RCC 7860 (cell line): ENCODE data around the gene SKAP1.
"Not testable (repeated sequence)": the region's sequence is repeated elsewhere in the genome, so short reads cannot be mapped to it uniquely, and the experiment has no call there.

Experiments
- DNase-seq: peaks from one replicate; pipeline ENCODE4 v3.0.0-alpha.2; 2015; ENCODE audit warnings: low spot score
- FAIRE-seq: peaks from 2 replicates; lab custom pipeline; 2012; peaks lifted over from hg19 to GRCh38; lab: Jason Lieb, UNC

SKAP1 gene

GRCh38 chr17:48228720-48229119 is 201.3 kb downstream of the SKAP1 start:
- DNase-seq, result no peak
- FAIRE-seq, result no peak

- FAIRE-seq (no peak), DNase-seq (no peak)
Measured at GRCh38 chr17:48225725-48226567, 204.1 kb downstream of the SKAP1 start.

GRCh38 chr17:48223945-48224344 is 206.1 kb downstream of the SKAP1 start:
- no peak for DNase-seq
- no peak for FAIRE-seq

- FAIRE-seq (no peak), DNase-seq (no peak)
Measured at GRCh38 chr17:48219617-48220016, 210.4 kb downstream of the SKAP1 start.

GRCh38 chr17:48215583-48216139 is 214.4 kb downstream of the SKAP1 start:
- peak; percentile 63 for DNase-seq
- FAIRE-seq, result no peak

- no peak for FAIRE-seq
- no peak for DNase-seq
Measured at GRCh38 chr17:48213797-48214196, 216.2 kb downstream of the SKAP1 start.

- no peak for DNase-seq
- no peak for FAIRE-seq
Measured at GRCh38 chr17:48211787-48212186, 218.2 kb downstream of the SKAP1 start.

- DNase-seq (no peak), FAIRE-seq (no peak)
Measured at GRCh38 chr17:48211011-48211410, 219.0 kb downstream of the SKAP1 start.

GRCh38 chr17:48209973-48210372 is 220.0 kb downstream of the SKAP1 start:
- FAIRE-seq, result no peak
- no peak for DNase-seq

GRCh38 chr17:48207776-48208544 is 222.1 kb downstream of the SKAP1 start:
- FAIRE-seq (no peak), DNase-seq (no peak)

- not testable (repeated sequence) for DNase-seq, FAIRE-seq
Measured at GRCh38 chr17:48207036-48207435, 223.0 kb downstream of the SKAP1 start.

- DNase-seq, result no peak
- no peak for FAIRE-seq
Measured at GRCh38 chr17:48202959-48203358, 227.1 kb downstream of the SKAP1 start.

- FAIRE-seq (no peak), DNase-seq (no peak)
Measured at GRCh38 chr17:48198950-48199541, 231.0 kb downstream of the SKAP1 start.

- DNase-seq (no peak), FAIRE-seq (no peak)
Measured at GRCh38 chr17:48195910-48196309, 234.1 kb downstream of the SKAP1 start.

- FAIRE-seq (no peak), DNase-seq (no peak)
Measured at GRCh38 chr17:48194097-48194550, 235.9 kb downstream of the SKAP1 start.

GRCh38 chr17:48192321-48192731 is 237.7 kb downstream of the SKAP1 start:
- DNase-seq (no peak), FAIRE-seq (no peak)

GRCh38 chr17:48191362-48191761 is 238.7 kb downstream of the SKAP1 start:
- DNase-seq (no peak), FAIRE-seq (no peak)

GRCh38 chr17:48190871-48191270 is 239.1 kb downstream of the SKAP1 start:
- DNase-seq (no peak), FAIRE-seq (no peak)

GRCh38 chr17:48187872-48188608 is 242.0 kb downstream of the SKAP1 start:
- FAIRE-seq (no peak), DNase-seq (no peak)

GRCh38 chr17:48186317-48186716 is 243.7 kb downstream of the SKAP1 start:
- DNase-seq, FAIRE-seq: not testable (repeated sequence)
